Tibial artery (tissue), 4 donors: ENCODE measurements around the gene NOPCHAP1.

Experiments
- DNase-seq, 2 donors: peaks; one replicate each; pipeline ENCODE4 v3.0.0-alpha.2; 2019
- H3K27ac ChIP-seq, 2 donors: fragments of 200-600 bp; sonication (generic) in 1 of 2; 1 replicate in 1 of 2; 2 replicates in 1 of 2; pipeline ENCODE4 v1.5.1; 2018 to 2019; ENCODE audit warnings: mild to moderate bottlenecking in 1 of 2
- H3K27me3 ChIP-seq, 2 donors: fragments of 200-600 bp; sonication (generic) in 1 of 2; one replicate each; pipeline versions ENCODE4 v1.5.1 to v1.6.0; 2016 to 2019
- H3K36me3 ChIP-seq, 3 donors: fragments of 200-600 bp; sonication (generic) in 2 of 3; one replicate each; pipeline ENCODE4 v1.5.1; 2016 to 2019; ENCODE audit warnings: mild to moderate bottlenecking in 2 of 3
- H3K4me1 ChIP-seq, 4 donors: fragments of 200-600 bp; sonication (generic) in 2 of 4; 1 replicate in 3 of 4; 2 replicates in 1 of 4; pipeline ENCODE4 v1.5.1; 2016 to 2019
- H3K4me3 ChIP-seq, 2 donors: fragments of 200-600 bp; sonication (generic) in 1 of 2; 1 replicate in 1 of 2; 2 replicates in 1 of 2; pipeline ENCODE4 v1.5.1; 2018 to 2019; ENCODE audit warnings: mild to moderate bottlenecking in 2 of 2
- H3K9me3 ChIP-seq, 3 donors: fragments of 200-600 bp; sonication (generic) in 1 of 3; one replicate each; pipeline ENCODE4 v1.5.1; 2016 to 2019
- intact Hi-C: fragments of 100-400 bp; cut with DNase I; formaldehyde crosslinking; loops from one replicate; pipeline ENCODE4 v1.15.0; 2023; ENCODE audit warnings: low total_unique reads
- TF ChIP-seq, protein P1 (sequence below), 2 experiments: fragments of 200-600 bp in 1 of 2; fragments of 450-650 bp in 1 of 2; IDR thresholded peaks; one replicate each; pipeline ENCODE4 v1.5.1; 2017 to 2019; ENCODE audit warnings: antibody characterized with exemption in 2 of 2, mild to moderate bottlenecking in 1 of 2, moderate library complexity in 1 of 2

The NOPCHAP1 gene

DNA sequence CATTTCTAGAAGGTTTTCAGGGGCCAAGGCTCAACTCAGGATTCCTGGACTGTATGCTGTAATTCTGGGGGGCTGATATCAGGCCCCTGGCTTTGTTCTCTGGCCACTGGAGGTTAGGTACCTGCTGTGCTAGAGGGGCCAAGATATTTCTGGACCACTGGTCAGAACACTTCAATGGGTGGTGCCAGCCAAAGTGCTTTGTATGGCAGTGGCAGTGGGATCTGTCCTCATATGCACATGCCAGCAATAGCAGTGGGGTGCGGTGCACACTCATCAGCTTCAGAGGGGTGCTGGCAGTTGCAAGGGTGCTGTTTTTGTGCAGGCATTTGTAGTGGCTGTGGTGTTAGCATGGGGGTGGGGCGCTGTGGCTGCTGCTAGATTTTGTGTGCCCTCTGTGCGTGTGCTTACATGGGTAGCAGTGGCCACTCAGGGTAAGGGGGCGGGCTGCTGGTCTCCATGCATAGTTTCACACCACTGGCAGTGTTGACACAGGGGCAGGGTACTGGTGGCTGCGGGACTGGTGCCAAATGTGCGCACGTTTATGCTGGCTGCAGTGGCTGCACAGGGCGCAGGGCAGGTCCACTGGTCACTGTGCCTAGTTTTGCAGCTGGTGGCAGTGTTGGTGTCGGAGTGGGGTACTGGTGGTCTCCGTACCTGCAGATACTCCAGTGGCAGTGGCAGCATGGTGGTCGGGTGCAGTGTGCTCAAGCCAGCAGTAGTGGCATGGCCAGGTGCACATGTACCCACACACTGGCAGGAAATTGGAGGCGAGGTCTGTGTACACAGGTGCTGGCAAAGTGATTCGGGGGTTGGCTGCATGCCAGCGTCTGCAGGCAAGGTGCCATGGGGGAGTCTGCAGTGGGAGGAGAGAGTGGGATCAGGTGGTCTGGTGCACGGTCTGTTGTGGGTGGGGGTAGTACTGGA is 12.6 kb downstream of the NOPCHAP1 start:
- DNase-seq = no peak
- no peaks in the 10 kb centered on the region for H3K27me3 ChIP-seq
- H3K9me3 ChIP-seq = no peaks in the 10 kb centered on the region
- no peak overlapping the region for H3K27ac ChIP-seq
- H3K36me3 ChIP-seq = peaks cover 31 to 93% (median 33%) of the 10 kb centered on the region in 3 donors
- H3K4me3 ChIP-seq = no peak overlapping the region
- intact Hi-C loops = no loop called here
- TF ChIP-seq, protein P1, sequence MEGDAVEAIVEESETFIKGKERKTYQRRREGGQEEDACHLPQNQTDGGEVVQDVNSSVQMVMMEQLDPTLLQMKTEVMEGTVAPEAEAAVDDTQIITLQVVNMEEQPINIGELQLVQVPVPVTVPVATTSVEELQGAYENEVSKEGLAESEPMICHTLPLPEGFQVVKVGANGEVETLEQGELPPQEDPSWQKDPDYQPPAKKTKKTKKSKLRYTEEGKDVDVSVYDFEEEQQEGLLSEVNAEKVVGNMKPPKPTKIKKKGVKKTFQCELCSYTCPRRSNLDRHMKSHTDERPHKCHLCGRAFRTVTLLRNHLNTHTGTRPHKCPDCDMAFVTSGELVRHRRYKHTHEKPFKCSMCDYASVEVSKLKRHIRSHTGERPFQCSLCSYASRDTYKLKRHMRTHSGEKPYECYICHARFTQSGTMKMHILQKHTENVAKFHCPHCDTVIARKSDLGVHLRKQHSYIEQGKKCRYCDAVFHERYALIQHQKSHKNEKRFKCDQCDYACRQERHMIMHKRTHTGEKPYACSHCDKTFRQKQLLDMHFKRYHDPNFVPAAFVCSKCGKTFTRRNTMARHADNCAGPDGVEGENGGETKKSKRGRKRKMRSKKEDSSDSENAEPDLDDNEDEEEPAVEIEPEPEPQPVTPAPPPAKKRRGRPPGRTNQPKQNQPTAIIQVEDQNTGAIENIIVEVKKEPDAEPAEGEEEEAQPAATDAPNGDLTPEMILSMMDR (IDR thresholded peaks at IDR 0.05) = no peak
- peaks cover 0 to 4% (median 0%) of the 10 kb centered on the region in 4 donors for H3K4me1 ChIP-seq

DNA sequence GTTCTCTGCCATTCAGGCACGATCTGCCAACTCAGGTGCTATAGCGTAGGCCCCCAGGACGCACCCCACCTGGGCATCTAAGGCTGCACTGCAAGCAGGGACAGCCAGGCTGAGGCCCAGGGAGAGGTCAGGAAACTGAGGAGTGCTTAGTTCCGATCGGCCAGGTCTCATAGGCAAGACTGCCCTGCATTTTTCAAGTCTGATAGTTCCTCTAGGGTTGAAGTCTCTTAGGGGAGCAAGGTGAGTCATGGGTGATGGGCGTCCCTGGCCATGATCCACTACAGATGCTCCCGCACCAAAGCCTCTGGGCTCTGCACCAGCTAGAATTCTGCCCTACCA is 13.2 kb downstream of the NOPCHAP1 start:
- no peak for DNase-seq
- no peaks in the 10 kb centered on the region for H3K9me3 ChIP-seq
- peaks cover 30 to 89% (median 34%) of the 10 kb centered on the region in 3 donors for H3K36me3 ChIP-seq
- H3K27me3 ChIP-seq = no peaks in the 10 kb centered on the region
- intact Hi-C loops = no loop called here
- H3K4me3 ChIP-seq = no peak overlapping the region
- TF ChIP-seq, protein P1 (IDR thresholded peaks at IDR 0.05) = no peak
- no peak overlapping the region for H3K27ac ChIP-seq
- H3K4me1 ChIP-seq = peaks cover 0 to 4% (median 0%) of the 10 kb centered on the region in 4 donors

DNA sequence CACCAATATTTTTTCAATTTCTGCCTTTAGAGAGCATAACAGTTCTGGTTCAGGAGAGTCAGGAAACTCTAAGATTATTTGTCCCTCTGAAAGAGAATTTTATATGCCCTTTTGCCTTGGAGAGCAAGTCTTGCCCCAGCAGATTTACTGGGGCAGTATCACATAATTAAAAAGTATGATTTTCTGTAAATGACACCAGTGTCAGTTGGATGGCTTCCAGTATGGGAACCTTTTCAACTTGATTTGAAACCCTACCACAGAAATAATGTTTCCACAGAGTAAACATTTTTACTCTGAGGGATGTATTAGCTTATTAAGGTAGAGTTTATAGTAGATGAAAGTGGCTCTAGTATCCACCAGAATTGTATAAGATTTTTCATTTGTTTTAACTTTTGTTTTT is 15.4 kb downstream of the NOPCHAP1 start:
- TF ChIP-seq, protein P1 (IDR thresholded peaks at IDR 0.05) = no peak
- Histone ChIP-seq H3K27ac (no peak overlapping the region), H3K4me3 (no peak overlapping the region), H3K27me3 (no peaks in the 10 kb centered on the region), H3K4me1 (peaks cover 0 to 4% (median 0%) of the 10 kb centered on the region in 4 donors), H3K9me3 (no peaks in the 10 kb centered on the region), H3K36me3 (peaks cover 10 to 87% (median 32%) of the 10 kb centered on the region in 3 donors)
- intact Hi-C loops = no loop called here
- DNase-seq = no peak

DNA sequence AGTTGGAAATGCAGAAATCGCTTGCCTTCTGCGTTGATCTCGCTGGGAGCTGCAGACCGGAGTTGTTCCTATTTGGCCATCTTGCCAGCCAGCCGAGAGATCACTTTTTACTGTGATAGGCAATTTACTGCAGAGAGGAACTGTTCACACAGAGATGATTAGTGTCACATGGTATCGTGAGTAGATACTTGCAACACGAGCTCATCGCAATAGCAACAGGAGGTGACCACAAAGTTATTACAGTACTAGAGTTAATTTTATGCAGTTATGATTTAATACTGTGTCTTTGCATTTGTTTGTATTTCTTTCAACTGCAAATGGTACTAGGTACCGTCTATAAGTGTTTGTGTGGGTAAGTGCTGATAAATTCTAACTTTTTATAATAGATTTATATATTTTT is 27.8 kb downstream of the NOPCHAP1 start:
- no peaks in the 10 kb centered on the region for H3K9me3 ChIP-seq

DNA sequence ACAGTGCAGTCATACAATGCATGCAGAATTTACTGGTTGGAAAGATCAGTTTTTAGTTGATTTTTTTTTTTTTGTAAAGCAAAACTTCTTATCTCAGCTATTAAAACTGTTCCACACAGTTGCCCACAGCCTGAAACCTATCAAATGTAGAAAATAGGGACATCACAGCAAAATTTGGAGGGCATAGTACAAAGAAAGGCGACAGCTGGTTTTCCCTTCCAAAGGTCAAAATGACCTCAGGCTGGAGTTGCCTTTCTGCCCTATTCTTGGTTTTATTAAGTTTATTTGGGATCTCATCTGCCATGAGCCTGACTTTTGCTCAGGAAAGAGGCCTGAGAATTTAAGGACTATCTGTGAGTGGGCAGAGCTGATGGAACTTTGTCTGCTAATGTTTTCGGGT is 28.5 kb downstream of the NOPCHAP1 start:
- intact Hi-C loops = no loop called here
- H3K27me3 ChIP-seq = no peaks in the 10 kb centered on the region
- TF ChIP-seq, protein P1 (IDR thresholded peaks at IDR 0.05) = no peak
- H3K4me1 ChIP-seq = no peaks in the 10 kb centered on the region
- H3K36me3 ChIP-seq = peaks cover 24 to 50% (median 44%) of the 10 kb centered on the region in 3 donors
- H3K9me3 ChIP-seq = no peaks in the 10 kb centered on the region
- H3K27ac ChIP-seq = no peak overlapping the region
- H3K4me3 ChIP-seq = no peak overlapping the region
- DNase-seq = no peak

More for the DNA sequence above, 27.8 kb downstream of the NOPCHAP1 start:
- Histone ChIP-seq H3K4me3 (no peak overlapping the region), H3K27me3 (no peaks in the 10 kb centered on the region), H3K36me3 (peaks cover 24 to 48% (median 44%) of the 10 kb centered on the region in 3 donors), H3K4me1 (no peaks in the 10 kb centered on the region), H3K27ac (no peak overlapping the region)
- TF ChIP-seq, protein P1 (IDR thresholded peaks at IDR 0.05) = no peak
- DNase-seq = no peak
- intact Hi-C loops = no loop called here
